GM21576 (cell line): Measurements from ENCODE around the gene ALDH3B1.
"Not testable (repeated sequence)": the region's sequence is repeated elsewhere in the genome, so short reads cannot be mapped to it uniquely, and the experiment has no call there.

Experiments used
- ATAC-seq: cut with Tn5 transposase; IDR thresholded peaks from one replicate; pipeline ENCODE4 v1.9.1; 2021; ENCODE audit warnings: mild to moderate bottlenecking, moderate library complexity; ENCODE audit not compliant: unreplicated experiment

ALDH3B1 gene, protein sequence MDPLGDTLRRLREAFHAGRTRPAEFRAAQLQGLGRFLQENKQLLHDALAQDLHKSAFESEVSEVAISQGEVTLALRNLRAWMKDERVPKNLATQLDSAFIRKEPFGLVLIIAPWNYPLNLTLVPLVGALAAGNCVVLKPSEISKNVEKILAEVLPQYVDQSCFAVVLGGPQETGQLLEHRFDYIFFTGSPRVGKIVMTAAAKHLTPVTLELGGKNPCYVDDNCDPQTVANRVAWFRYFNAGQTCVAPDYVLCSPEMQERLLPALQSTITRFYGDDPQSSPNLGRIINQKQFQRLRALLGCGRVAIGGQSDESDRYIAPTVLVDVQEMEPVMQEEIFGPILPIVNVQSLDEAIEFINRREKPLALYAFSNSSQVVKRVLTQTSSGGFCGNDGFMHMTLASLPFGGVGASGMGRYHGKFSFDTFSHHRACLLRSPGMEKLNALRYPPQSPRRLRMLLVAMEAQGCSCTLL

DNA sequence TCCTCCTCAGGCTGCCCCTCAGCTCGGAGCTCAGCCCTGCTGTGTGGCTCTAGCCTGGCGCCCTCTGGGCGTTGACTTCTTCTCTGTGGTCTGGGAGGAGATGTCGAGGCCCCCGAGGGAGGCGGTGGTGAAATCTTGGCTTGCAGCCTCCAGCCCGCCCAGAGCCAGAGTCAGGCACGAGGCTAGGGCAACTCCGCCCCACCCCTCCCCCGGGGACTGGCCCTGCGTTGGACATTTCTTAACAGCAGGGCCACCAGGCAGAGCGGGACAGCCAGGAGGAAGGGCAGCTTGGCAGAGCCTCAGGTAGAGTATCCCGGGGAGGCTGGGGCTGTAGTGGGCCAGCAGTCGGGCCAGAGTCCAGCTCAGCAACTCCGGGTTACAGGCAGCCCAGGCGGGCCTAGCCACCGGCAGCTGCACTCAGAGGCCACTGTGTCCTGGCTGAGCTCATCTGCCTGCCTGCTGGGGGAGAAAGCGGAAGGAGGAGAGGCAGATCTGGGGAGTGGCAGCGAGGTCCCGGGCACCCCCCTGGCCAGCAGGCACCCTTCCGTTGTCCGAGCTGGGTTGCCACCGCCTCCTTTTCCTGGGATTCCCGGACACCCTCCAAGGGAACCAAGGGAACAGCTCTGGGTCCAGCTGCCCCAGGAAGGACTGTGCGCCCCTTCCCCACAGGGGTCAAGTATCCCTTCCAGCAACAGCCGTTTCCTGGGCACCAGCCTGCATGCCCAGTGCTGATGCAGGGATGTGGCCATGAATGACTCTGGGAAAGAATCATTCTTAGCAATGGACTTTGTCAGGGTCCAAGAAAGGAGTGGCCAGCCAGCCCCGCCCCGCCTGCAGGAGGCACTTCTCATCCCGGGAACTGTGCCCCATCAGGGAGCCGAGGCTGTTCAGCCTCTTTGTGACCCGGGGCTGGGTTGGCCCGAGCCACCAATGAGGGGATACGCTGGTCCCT lies at the start of gene ALDH3B1:
ALDH3B1 (plus strand) TSS at position 238 of the 952 bp plus-strand sequence. CDS start 4,971 bp downstream, outside the sequence.
- ATAC-seq, result no peak

DNA sequence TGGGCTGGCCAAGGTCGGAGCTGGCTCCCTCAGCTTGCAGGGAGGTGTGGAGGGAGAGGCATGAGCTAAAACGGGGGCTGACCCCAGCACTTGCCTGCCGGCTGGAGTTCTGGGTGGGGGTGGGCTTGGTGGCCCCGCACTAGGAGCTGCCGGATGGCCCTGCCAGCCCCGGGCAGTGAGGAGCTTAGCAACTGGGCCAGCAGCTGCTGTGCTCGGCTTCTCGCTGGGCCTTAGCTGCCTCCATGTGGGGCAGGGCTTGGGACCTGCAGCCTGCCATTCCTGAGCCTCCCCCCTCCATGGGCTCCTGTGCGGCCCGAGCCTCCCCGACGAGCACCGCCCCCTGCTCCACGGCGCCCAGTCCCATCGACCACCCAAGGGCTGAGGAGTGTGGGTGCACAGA lies 46.9 kb upstream of the ALDH3B1 start:
- not testable (repeated sequence) for ATAC-seq

- not testable (repeated sequence) for ATAC-seq
Observed at GRCh38 chr11:67963879-67964278, 46.2 kb upstream of the ALDH3B1 start.

DNA sequence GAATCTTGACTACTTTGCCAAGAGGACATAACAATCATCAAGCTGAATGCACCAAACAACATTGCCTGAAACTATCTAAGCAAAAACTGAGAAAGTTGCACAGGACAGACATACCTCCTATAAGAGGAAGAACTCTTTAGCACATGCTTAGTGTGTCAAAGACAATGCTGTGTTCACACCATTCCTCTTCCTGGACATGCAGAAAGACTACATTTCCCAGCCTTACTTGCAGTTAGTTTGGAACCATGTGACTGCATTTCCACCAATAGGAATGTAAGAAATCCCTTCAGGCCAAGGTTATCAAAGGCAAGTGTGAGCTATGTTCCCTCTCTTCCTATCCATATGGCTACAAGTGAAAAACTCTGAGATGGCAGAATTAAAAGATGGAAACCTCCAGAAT lies 45.4 kb upstream of the ALDH3B1 start:
- not testable (repeated sequence) for ATAC-seq

- ATAC-seq, result not testable (repeated sequence)
Observed at GRCh38 chr11:67965830-67966348, 44.2 kb upstream of the ALDH3B1 start.

- not testable (repeated sequence) for ATAC-seq
Observed at GRCh38 chr11:67974746-67975145, 35.4 kb upstream of the ALDH3B1 start.

GRCh38 chr11:67978766-67979418 lies 31.2 kb upstream of the ALDH3B1 start:
- ATAC-seq, result not testable (repeated sequence)

DNA sequence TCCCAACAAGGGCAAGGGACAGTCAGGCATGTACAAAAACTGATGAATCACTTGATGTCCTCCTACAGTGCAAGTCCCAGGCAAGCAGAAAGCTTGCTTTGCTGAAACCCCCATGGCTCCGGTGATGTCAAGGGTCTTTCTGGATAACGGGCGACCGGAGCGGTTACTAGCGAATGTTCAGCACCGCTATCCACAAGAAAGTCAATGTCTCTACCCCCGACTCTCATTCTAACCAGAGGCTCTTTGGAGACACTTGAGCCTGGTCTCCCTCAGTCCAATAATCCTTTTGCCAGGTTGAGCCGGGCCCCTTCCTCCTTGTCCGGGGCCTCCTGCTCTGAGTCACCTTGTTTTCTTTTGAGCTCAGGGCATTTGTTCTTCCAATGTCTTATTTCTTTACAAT lies 28.9 kb upstream of the ALDH3B1 start:
- not testable (repeated sequence) for ATAC-seq

DNA sequence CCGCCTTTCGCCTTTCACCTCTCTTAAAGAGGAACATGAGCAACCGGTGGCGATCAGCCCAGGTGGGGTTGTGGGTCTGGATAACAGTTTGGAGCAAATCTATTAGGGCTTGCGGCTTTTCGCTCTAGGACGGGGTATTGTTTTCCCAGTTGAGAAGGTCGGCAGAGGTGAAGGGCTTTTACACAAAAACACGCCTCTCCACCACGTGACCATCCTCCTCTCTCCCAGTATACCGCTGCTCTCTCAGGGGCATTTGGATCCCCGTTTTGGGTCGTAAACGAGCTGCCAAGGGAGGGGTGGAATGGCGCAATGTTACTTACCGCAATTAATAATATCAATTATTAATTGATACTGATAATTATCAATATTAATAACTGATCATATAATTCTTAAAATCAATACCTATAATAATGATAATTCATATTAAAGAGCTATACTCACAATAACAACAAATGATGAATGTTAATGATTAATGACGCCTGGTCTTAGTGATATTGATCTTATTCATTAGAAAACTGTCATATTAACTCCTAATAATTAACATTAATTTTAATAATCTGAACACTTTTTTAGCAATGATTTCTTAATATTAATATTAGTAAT lies 27.8 kb upstream of the ALDH3B1 start:
- ATAC-seq, result not testable (repeated sequence)

DNA sequence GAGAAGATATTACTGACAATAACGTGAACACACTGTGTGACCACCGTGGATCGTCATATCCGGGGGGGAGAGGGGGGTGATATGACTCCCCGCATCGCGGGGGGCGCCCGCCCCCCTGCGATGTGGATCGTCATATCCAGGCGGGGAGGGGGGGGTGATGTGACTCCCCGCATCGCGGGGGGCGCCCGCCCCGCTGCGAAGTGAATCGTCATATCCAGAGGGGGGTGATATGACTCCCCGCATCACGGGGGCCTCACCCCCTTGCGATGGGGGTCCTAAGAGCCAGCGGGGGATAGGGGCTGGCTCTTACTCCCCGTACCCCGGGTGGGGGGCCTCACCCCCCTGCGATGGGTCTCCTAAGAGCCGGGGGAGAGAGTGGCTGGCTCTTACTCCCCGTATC lies 26.2 kb upstream of the ALDH3B1 start:
- no peak for ATAC-seq

DNA sequence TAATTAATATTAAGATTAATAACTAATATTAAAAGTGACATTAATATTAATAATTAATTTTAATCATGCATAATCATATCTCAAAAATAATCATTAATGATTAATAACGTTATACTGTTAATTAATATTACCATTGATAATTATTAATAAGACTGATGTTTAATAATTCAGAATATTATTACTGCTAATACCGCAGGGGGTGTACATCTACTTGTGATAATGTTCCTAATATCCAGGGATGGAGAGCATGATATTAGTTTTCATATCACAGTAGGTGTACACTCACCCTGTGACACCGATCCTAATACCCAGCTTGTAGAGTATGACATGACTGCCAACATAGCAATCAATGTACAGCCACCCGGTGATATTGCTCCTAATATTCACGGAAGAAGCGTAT lies 24.8 kb upstream of the ALDH3B1 start:
- ATAC-seq, result not testable (repeated sequence)

- ATAC-seq, result not testable (repeated sequence)
Observed at GRCh38 chr11:67990546-67991346, 19.4 kb upstream of the ALDH3B1 start.

DNA sequence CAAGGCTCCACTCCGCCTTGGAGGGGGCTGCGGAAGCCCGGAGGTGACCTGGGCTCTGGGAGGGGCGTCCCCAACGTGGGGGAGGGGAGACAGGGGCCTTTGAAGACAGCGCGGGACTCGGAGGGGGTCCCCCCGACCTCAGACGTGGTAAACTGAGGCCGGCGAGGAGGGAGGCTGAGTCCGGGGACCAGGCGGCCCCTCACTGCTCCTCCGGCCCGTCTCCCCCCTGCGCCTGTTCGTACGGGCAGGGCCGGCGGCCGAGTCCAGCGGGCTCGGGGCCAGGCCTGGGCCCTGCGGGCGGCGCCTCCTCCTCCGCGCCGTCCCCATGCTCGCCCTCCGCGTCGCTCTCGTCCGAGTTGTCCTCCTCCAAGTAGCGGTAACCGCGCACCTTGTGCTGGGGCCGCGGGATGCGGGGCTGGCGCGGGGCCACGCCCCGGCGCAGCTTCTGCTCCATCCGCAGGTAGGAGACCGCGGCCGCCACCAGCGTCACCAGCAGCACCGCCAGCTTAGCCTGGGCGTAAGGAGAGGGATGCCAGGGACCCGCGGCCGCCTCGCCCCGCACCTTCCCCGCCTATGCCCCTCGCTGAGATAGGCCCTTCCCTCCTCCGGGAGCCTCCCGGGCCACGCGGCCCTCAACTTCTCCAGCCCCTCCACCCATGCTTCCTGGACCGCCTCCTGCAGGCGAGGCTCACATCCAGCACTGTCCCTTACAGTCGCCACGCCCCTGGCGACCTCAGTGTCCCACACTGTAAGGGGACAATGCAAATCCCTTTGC lies 18.6 kb upstream of the ALDH3B1 start:
- not testable (repeated sequence) for ATAC-seq

- ATAC-seq, result not testable (repeated sequence)
Observed at GRCh38 chr11:67993821-67994220, 16.3 kb upstream of the ALDH3B1 start.

DNA sequence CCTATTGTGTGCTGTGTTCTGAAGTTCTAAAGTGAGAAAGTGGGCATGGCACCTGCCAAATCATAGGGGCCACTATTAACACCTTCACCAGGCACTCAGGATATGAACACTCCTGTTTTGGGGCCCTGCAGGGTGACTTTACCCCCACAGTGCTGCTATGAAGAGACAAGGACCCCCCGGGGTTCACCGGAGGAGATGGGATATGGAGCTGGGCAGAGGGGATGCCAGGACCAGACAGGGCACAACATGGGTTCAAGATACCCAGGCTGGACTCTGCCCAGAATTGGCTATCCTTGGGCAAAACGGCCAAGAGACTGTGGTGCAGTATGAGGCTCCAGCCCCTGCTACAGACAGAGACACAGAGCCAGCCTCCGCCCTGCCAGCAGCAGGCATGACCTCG lies 15.7 kb upstream of the ALDH3B1 start:
- not testable (repeated sequence) for ATAC-seq

DNA sequence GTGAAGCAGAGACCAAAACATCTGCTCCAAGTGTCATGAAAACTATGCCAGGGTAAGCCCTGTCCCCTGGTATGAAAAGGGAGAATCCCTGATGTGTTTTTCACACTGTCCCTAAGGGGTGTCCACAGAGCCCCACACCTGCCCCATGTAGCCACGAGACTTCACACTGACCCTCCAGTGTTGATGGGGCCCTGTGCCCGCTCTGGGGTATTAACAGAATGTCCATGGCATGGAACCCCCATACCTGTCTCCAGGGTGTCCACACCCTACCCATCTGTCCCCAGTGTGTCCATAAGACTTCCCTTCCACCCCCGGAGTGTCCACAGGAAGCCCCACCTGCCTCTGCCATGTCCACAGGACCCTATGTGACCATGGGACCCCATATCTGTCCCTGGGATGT lies 15.0 kb upstream of the ALDH3B1 start:
- ATAC-seq, result not testable (repeated sequence)

GRCh38 chr11:67995579-67995978 lies 14.5 kb upstream of the ALDH3B1 start:
- ATAC-seq, result not testable (repeated sequence)

DNA sequence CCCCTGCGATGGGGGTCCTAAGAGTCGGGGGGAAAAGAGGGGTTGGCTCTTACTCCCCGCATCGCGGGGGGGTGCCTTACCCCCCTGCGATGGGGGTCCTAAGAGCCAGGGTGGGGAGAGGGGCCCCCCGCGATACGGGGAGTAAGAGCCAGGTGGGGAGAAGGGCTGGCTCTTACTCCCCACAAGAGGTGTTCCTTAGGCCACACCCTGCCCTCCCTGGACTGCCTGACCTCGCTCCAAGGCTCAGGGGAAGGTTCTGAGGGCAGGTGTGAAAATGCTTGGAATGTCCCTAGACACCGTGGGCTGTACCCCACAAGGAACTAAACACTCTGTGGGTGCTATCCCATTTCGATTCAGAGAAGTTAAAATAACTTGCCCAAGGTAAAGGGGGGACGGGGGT lies 14.1 kb upstream of the ALDH3B1 start:
- ATAC-seq, result no peak
